ENCODE data around the gene EBF4.

GRCh38 chr20:2807019-2807418 lies 114.4 kb downstream of the EBF4 start:
- TF ChIP-seq POLR2A (IDR thresholded peaks at IDR 0.05) (no peak), CTCF (IDR thresholded peaks at IDR 0.05) (no peak)
